WTC11 (cell line): ENCODE data around the gene DCAF16.

ENCODE experiments used
- ATF1 ChIP-seq: sonication (generic); formaldehyde crosslinking; IDR thresholded peaks from 2 replicates; pipeline ENCODE4 v1.8.1; 2023; ENCODE audit warnings: mild to moderate bottlenecking, moderate library complexity, missing genetic modification reagents
- CBFB ChIP-seq: sonication (generic); formaldehyde crosslinking; IDR thresholded peaks from 2 replicates; pipeline ENCODE4 v1.8.1; 2022; ENCODE audit warnings: mild to moderate bottlenecking, low read depth, missing genetic modification reagents
- MXD4 ChIP-seq: fragments of 250-450 bp; sonication (Bioruptor Pico); IDR thresholded peaks from 2 replicates; pipeline ENCODE4 v1.8.0; 2021; ENCODE audit warnings: mild to moderate bottlenecking, moderate library complexity, borderline replicate concordance
- TEAD4 ChIP-seq: sonication (generic); formaldehyde crosslinking; IDR thresholded peaks from 2 replicates; pipeline ENCODE4 v1.8.0; 2022; ENCODE audit warnings: mild to moderate bottlenecking, missing genetic modification reagents
- TP53 ChIP-seq: sonication (generic); formaldehyde crosslinking; IDR thresholded peaks from 2 replicates; pipeline ENCODE4 v1.8.1; 2023; ENCODE audit warnings: mild to moderate bottlenecking, missing genetic modification reagents
- ZNF232 ChIP-seq: sonication (generic); formaldehyde crosslinking; IDR thresholded peaks from 2 replicates; pipeline ENCODE4 v1.8.0; 2022; ENCODE audit warnings: mild to moderate bottlenecking, missing genetic modification reagents
- TF ChIP-seq, protein P1 (sequence below): fragments of 200-600 bp; IDR thresholded peaks from 2 replicates; pipeline ENCODE4 v1.8.0; 2022; ENCODE audit warnings: antibody characterized with exemption
- TF ChIP-seq, protein P2 (sequence below): sonication (generic); formaldehyde crosslinking; IDR thresholded peaks from 2 replicates; pipeline ENCODE4 v1.8.0; 2022; ENCODE audit warnings: mild to moderate bottlenecking, missing genetic modification reagents
- TF ChIP-seq, protein P3 (sequence below): sonication (generic); formaldehyde crosslinking; IDR thresholded peaks from 2 replicates; pipeline ENCODE4 v1.8.0; 2022; ENCODE audit warnings: mild to moderate bottlenecking, missing genetic modification reagents
- TF ChIP-seq, protein P4 (sequence below): sonication (generic); formaldehyde crosslinking; IDR thresholded peaks from 2 replicates; pipeline ENCODE4 v1.8.0; 2023; ENCODE audit warnings: missing genetic modification reagents
- TF ChIP-seq, protein P5 (sequence below): fragments of 250-450 bp; sonication (Bioruptor Pico); IDR thresholded peaks from 2 replicates; pipeline ENCODE4 v1.9.0; 2021; ENCODE audit warnings: mild to moderate bottlenecking, borderline replicate concordance
- TF ChIP-seq, protein P6 (sequence below): sonication (generic); formaldehyde crosslinking; IDR thresholded peaks from 2 replicates; pipeline ENCODE4 v1.8.1; 2022; ENCODE audit warnings: low read depth, missing genetic modification reagents, borderline replicate concordance
- TF ChIP-seq, protein P7 (sequence below): sonication (generic); formaldehyde crosslinking; IDR thresholded peaks from 2 replicates; pipeline ENCODE4 v1.8.1; 2023; ENCODE audit warnings: mild to moderate bottlenecking, missing genetic modification reagents

DNA sequence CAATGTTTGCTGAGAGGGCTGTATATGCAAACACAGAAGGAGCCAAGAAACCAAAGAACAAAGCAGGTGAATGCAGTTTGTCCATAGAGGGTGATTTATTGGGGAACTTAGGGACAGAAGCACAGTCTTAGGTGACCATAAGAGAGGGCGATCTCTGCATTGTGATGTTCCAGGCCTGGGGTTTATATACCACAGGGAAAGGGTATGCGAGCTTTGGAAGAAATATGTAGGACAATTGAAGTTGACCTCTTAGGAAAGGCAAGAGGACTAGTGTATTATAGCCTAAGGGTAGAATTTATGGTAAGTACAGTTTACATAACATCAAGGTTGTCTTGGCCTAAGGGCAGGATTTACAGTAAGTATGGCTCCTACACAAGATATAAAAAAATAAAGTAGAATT, 56.9 kb downstream of the DCAF16 start:
- TF ChIP-seq ATF1 (CRISPR knock-in tag) (no peak), ZNF232 (CRISPR knock-in tag) (no peak), CBFB (no peak), MXD4 (no peak), TEAD4 (CRISPR knock-in tag) (no peak), TP53 (CRISPR knock-in tag) (no peak)
- TF ChIP-seq, protein P1, sequence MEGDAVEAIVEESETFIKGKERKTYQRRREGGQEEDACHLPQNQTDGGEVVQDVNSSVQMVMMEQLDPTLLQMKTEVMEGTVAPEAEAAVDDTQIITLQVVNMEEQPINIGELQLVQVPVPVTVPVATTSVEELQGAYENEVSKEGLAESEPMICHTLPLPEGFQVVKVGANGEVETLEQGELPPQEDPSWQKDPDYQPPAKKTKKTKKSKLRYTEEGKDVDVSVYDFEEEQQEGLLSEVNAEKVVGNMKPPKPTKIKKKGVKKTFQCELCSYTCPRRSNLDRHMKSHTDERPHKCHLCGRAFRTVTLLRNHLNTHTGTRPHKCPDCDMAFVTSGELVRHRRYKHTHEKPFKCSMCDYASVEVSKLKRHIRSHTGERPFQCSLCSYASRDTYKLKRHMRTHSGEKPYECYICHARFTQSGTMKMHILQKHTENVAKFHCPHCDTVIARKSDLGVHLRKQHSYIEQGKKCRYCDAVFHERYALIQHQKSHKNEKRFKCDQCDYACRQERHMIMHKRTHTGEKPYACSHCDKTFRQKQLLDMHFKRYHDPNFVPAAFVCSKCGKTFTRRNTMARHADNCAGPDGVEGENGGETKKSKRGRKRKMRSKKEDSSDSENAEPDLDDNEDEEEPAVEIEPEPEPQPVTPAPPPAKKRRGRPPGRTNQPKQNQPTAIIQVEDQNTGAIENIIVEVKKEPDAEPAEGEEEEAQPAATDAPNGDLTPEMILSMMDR = no peak
- TF ChIP-seq, protein P2, sequence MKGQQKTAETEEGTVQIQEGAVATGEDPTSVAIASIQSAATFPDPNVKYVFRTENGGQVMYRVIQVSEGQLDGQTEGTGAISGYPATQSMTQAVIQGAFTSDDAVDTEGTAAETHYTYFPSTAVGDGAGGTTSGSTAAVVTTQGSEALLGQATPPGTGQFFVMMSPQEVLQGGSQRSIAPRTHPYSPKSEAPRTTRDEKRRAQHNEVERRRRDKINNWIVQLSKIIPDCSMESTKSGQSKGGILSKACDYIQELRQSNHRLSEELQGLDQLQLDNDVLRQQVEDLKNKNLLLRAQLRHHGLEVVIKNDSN = no peak
- TF ChIP-seq, protein P3, sequence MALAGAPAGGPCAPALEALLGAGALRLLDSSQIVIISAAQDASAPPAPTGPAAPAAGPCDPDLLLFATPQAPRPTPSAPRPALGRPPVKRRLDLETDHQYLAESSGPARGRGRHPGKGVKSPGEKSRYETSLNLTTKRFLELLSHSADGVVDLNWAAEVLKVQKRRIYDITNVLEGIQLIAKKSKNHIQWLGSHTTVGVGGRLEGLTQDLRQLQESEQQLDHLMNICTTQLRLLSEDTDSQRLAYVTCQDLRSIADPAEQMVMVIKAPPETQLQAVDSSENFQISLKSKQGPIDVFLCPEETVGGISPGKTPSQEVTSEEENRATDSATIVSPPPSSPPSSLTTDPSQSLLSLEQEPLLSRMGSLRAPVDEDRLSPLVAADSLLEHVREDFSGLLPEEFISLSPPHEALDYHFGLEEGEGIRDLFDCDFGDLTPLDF (CRISPR knock-in tag) = no peak
- TF ChIP-seq, protein P4, sequence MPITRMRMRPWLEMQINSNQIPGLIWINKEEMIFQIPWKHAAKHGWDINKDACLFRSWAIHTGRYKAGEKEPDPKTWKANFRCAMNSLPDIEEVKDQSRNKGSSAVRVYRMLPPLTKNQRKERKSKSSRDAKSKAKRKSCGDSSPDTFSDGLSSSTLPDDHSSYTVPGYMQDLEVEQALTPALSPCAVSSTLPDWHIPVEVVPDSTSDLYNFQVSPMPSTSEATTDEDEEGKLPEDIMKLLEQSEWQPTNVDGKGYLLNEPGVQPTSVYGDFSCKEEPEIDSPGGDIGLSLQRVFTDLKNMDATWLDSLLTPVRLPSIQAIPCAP (CRISPR knock-in tag) = no peak
- TF ChIP-seq, protein P5, sequence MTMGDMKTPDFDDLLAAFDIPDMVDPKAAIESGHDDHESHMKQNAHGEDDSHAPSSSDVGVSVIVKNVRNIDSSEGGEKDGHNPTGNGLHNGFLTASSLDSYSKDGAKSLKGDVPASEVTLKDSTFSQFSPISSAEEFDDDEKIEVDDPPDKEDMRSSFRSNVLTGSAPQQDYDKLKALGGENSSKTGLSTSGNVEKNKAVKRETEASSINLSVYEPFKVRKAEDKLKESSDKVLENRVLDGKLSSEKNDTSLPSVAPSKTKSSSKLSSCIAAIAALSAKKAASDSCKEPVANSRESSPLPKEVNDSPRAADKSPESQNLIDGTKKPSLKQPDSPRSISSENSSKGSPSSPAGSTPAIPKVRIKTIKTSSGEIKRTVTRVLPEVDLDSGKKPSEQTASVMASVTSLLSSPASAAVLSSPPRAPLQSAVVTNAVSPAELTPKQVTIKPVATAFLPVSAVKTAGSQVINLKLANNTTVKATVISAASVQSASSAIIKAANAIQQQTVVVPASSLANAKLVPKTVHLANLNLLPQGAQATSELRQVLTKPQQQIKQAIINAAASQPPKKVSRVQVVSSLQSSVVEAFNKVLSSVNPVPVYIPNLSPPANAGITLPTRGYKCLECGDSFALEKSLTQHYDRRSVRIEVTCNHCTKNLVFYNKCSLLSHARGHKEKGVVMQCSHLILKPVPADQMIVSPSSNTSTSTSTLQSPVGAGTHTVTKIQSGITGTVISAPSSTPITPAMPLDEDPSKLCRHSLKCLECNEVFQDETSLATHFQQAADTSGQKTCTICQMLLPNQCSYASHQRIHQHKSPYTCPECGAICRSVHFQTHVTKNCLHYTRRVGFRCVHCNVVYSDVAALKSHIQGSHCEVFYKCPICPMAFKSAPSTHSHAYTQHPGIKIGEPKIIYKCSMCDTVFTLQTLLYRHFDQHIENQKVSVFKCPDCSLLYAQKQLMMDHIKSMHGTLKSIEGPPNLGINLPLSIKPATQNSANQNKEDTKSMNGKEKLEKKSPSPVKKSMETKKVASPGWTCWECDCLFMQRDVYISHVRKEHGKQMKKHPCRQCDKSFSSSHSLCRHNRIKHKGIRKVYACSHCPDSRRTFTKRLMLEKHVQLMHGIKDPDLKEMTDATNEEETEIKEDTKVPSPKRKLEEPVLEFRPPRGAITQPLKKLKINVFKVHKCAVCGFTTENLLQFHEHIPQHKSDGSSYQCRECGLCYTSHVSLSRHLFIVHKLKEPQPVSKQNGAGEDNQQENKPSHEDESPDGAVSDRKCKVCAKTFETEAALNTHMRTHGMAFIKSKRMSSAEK (CRISPR knock-in tag) = no peak
- TF ChIP-seq, protein P6, sequence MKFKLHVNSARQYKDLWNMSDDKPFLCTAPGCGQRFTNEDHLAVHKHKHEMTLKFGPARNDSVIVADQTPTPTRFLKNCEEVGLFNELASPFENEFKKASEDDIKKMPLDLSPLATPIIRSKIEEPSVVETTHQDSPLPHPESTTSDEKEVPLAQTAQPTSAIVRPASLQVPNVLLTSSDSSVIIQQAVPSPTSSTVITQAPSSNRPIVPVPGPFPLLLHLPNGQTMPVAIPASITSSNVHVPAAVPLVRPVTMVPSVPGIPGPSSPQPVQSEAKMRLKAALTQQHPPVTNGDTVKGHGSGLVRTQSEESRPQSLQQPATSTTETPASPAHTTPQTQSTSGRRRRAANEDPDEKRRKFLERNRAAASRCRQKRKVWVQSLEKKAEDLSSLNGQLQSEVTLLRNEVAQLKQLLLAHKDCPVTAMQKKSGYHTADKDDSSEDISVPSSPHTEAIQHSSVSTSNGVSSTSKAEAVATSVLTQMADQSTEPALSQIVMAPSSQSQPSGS (CRISPR knock-in tag) = no peak
- TF ChIP-seq, protein P7, sequence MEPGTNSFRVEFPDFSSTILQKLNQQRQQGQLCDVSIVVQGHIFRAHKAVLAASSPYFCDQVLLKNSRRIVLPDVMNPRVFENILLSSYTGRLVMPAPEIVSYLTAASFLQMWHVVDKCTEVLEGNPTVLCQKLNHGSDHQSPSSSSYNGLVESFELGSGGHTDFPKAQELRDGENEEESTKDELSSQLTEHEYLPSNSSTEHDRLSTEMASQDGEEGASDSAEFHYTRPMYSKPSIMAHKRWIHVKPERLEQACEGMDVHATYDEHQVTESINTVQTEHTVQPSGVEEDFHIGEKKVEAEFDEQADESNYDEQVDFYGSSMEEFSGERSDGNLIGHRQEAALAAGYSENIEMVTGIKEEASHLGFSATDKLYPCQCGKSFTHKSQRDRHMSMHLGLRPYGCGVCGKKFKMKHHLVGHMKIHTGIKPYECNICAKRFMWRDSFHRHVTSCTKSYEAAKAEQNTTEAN = no peak
